ENCODE results near the gene ZFP64.

ZFP64 gene

GRCh38 chr20:52178691-52179090 is 12.9 kb downstream of the ZFP64 start:
- no peaks in the 10 kb centered on the region for H3F3A ChIP-seq (ENCODE audit: control insufficient read depth, insufficient read depth)
- H3K9me2 ChIP-seq (replicated peaks; ENCODE audit: control insufficient read depth, low read length), result no peaks in the 10 kb centered on the region
- H3K9me3 ChIP-seq (ENCODE audit: control insufficient read depth, insufficient read depth, low read length), result no peaks in the 10 kb centered on the region
- no peak overlapping the region for H3K27ac ChIP-seq (ENCODE audit: low read depth, low read length)
- no peak overlapping the region for H3K4me2 ChIP-seq (ENCODE audit: low read length)
- no peak overlapping the region for H3K4me3 ChIP-seq (ENCODE audit: low read length)
- H3K27me3 ChIP-seq (ENCODE audit: control insufficient read depth, low read length), result no peaks in the 10 kb centered on the region
- TF ChIP-seq CTCF (IDR thresholded peaks at IDR 0.05; ENCODE audit: low read depth, low read length, poor library complexity, severe bottlenecking) (no peak), EZH2phosphoT487 (IDR thresholded peaks at IDR 0.05; ENCODE audit: borderline replicate concordance, low read length) (no peak)
- peaks cover 4% of the 10 kb centered on the region; the same call in 1 of the 2 replicates for H3K36me3 ChIP-seq (ENCODE audit: control insufficient read depth, low read length)
- no peaks in the 10 kb centered on the region for H3K79me2 ChIP-seq (ENCODE audit: control insufficient read depth, low read length)
- no peaks in the 10 kb centered on the region for H3K4me1 ChIP-seq (ENCODE audit: control insufficient read depth, low read length)
- no peaks in the 10 kb centered on the region for H4K20me1 ChIP-seq (ENCODE audit: control insufficient read depth, insufficient read depth, low read depth, low read length)

- Histone ChIP-seq H3K4me3 (ENCODE audit: low read length) (no peak overlapping the region), H4K20me1 (ENCODE audit: control insufficient read depth, insufficient read depth, low read depth, low read length) (no peaks in the 10 kb centered on the region), H3K4me2 (ENCODE audit: low read length) (no peak overlapping the region), H3K9me2 (replicated peaks; ENCODE audit: control insufficient read depth, low read length) (no peaks in the 10 kb centered on the region), H3K27ac (ENCODE audit: low read depth, low read length) (no peak overlapping the region), H3K27me3 (ENCODE audit: control insufficient read depth, low read length) (no peaks in the 10 kb centered on the region), H3K4me1 (ENCODE audit: control insufficient read depth, low read length) (no peaks in the 10 kb centered on the region), H3K79me2 (ENCODE audit: control insufficient read depth, low read length) (no peaks in the 10 kb centered on the region), H3F3A (ENCODE audit: control insufficient read depth, insufficient read depth) (no peaks in the 10 kb centered on the region), H3K36me3 (ENCODE audit: control insufficient read depth, low read length) (peaks cover 4% of the 10 kb centered on the region; the same call in 1 of the 2 replicates), H3K9me3 (ENCODE audit: control insufficient read depth, insufficient read depth, low read length) (no peaks in the 10 kb centered on the region)
- TF ChIP-seq EZH2phosphoT487 (IDR thresholded peaks at IDR 0.05; ENCODE audit: borderline replicate concordance, low read length) (no peak), CTCF (IDR thresholded peaks at IDR 0.05; ENCODE audit: low read depth, low read length, poor library complexity, severe bottlenecking) (no peak)
Observed at GRCh38 chr20:52175840-52176239, 15.7 kb downstream of the ZFP64 start.

GRCh38 chr20:52172392-52173047 is 19.1 kb downstream of the ZFP64 start:
- no peak overlapping the region for H3K27ac ChIP-seq (ENCODE audit: low read depth, low read length)
- H3F3A ChIP-seq (ENCODE audit: control insufficient read depth, insufficient read depth), result no peaks in the 10 kb centered on the region
- H3K4me3 ChIP-seq (ENCODE audit: low read length), result no peak overlapping the region
- H3K27me3 ChIP-seq (ENCODE audit: control insufficient read depth, low read length), result no peaks in the 10 kb centered on the region
- H3K9me3 ChIP-seq (ENCODE audit: control insufficient read depth, insufficient read depth, low read length), result no peaks in the 10 kb centered on the region
- no peaks in the 10 kb centered on the region; the same call in 1 of the 2 replicates for H3K36me3 ChIP-seq (ENCODE audit: control insufficient read depth, low read length)
- H3K4me2 ChIP-seq (ENCODE audit: low read length), result no peak overlapping the region
- H4K20me1 ChIP-seq (ENCODE audit: control insufficient read depth, insufficient read depth, low read depth, low read length), result no peaks in the 10 kb centered on the region
- H3K79me2 ChIP-seq (ENCODE audit: control insufficient read depth, low read length), result no peaks in the 10 kb centered on the region
- TF ChIP-seq CTCF (IDR thresholded peaks at IDR 0.05; ENCODE audit: low read depth, low read length, poor library complexity, severe bottlenecking) (no peak), EZH2phosphoT487 (IDR thresholded peaks at IDR 0.05; ENCODE audit: borderline replicate concordance, low read length) (no peak)
- H3K9me2 ChIP-seq (replicated peaks; ENCODE audit: control insufficient read depth, low read length), result no peaks in the 10 kb centered on the region
- H3K4me1 ChIP-seq (ENCODE audit: control insufficient read depth, low read length), result no peaks in the 10 kb centered on the region
